Fibroblast of mammary gland (primary cell): ENCODE data around the gene CDK2AP2.

Experiments used
- DNase-seq: peaks from one replicate; pipeline ENCODE4 v3.0.0-alpha.2; 2010; ENCODE audit warnings: low read depth
- H3K4me3 ChIP-seq: 2 replicates; pipeline ENCODE4 v1.5.1; 2011; ENCODE audit warnings: low read depth, mild to moderate bottlenecking, low read length, moderate library complexity; ENCODE audit not compliant: control insufficient read depth
- TF ChIP-seq, protein P1 (sequence below): conservative IDR thresholded peaks from 2 replicates; pipeline ENCODE4 v1.5.1; 2011; ENCODE audit warnings: low read depth, low read length, inconsistent platforms; ENCODE audit not compliant: control insufficient read depth, insufficient read depth

The CDK2AP2 gene

DNA sequence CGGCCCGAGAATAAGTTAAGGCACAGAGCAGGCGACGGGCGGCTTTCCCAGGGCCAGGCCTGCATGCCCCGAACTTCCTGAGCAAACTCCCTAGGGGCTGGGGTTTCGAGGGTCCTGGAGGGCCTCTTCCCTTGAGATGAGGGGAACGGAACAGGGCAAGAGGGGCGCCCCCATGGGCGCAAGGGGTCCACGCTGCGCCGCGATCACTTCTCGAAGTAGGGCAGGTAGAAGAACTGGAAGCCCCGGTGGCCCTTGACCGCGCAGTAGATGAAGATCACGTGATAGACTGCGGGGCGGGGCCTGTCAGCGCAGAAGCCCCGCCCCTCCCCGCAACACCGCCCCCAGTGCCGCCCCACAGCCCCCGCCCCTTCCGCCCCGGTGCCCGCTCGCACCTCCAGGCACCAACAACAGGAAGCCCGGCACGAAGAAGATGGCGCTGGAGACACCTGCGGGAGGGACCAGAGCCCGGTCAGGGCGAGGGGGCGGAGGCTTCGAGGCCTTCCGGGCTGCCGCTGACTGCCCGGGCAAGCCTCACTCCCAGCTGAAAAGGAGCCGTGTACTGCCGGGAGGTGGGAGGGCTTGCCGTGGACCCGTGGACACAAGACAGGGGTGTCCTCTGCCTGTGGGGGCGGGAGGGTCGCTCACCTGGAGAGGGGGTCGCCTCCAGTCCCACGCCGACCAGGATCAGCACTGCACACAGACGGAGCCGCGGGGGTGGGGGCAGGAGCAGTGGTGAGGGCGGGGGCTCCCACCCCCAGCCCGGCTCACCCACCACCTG lies 43.4 kb downstream of the CDK2AP2 start:
- peak; percentile 25 for DNase-seq
- TF ChIP-seq, protein P1, sequence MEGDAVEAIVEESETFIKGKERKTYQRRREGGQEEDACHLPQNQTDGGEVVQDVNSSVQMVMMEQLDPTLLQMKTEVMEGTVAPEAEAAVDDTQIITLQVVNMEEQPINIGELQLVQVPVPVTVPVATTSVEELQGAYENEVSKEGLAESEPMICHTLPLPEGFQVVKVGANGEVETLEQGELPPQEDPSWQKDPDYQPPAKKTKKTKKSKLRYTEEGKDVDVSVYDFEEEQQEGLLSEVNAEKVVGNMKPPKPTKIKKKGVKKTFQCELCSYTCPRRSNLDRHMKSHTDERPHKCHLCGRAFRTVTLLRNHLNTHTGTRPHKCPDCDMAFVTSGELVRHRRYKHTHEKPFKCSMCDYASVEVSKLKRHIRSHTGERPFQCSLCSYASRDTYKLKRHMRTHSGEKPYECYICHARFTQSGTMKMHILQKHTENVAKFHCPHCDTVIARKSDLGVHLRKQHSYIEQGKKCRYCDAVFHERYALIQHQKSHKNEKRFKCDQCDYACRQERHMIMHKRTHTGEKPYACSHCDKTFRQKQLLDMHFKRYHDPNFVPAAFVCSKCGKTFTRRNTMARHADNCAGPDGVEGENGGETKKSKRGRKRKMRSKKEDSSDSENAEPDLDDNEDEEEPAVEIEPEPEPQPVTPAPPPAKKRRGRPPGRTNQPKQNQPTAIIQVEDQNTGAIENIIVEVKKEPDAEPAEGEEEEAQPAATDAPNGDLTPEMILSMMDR, result no peak
- peak overlapping the region; percentile 43 for H3K4me3 ChIP-seq

GRCh38 chr11:67463680-67464410 lies 44.1 kb downstream of the CDK2AP2 start:
- DNase-seq, result no peak
- H3K4me3 ChIP-seq, result peak overlapping the region; percentile 19
- TF ChIP-seq, protein P1, result no peak

- H3K4me3 ChIP-seq, result no peak overlapping the region
- no peak for DNase-seq
- TF ChIP-seq, protein P1, result no peak
These were observed 44.8 kb downstream of the CDK2AP2 start for GRCh38 chr11:67463186-67463585.

DNA sequence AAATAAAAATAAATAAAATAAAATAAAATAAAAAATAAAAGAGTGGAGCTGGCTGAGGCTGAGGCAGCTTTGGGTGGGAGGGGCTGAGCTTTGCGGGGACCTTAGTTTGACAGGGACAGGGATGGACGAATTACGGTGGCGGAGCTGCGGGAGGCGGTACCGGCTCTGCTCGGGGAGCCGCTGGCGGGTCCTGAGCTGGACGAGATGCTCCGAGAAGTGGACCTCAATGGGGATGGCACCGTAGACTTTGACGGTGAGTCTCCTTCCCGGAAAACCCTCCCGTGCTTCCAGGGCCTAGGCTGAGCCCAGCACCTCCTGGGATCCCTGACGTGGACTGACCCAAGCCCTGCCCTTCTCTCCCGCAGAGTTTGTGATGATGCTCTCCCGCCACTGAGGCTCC lies 49.7 kb downstream of the CDK2AP2 start:
- H3K4me3 ChIP-seq, result no peak overlapping the region
- TF ChIP-seq, protein P1, result no peak
- DNase-seq, result no peak

DNA sequence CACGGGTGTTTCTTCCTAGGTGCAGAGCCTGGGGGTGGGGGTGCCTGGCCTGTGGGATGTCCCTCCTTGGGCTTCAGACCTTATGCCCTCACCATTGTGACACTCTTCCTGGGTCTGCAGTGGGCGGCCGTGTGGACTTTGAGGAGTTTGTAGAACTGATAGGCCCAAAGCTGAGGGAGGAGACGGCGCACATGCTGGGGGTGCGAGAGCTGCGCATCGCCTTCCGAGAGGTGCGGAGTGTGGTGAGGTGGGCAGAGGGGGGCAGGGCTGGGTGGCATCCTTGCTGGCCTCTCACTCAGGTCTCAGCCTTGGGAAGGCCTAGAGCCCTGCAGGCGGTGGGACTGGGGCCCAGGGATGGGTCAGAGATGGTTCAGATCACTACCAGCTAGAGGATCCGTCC lies 50.5 kb downstream of the CDK2AP2 start:
- TF ChIP-seq, protein P1, result no peak
- no peak overlapping the region for H3K4me3 ChIP-seq
- DNase-seq, result no peak
